CD4-positive, alpha-beta memory T cell (primary cell): ENCODE measurements around the gene ADGRL3. TPM values are rescaled to one million over a fixed set of nuclear protein-coding genes. Genes with fewer than 3 reads are reported as not detected.

Experiments used
- CTCF ChIA-PET: fragments of 350-600 bp; sonication (Branson Sonifier 250); formaldehyde crosslinking; loops from one replicate; lab custom pipeline; 2021; ENCODE audit warnings: inconsistent platforms; ENCODE audit not compliant: partially characterized antibody; lab: Charles Lee
- POLR2A ChIA-PET: fragments of 350-600 bp; sonication (Branson Sonifier 250); formaldehyde crosslinking; loops from one replicate; lab custom pipeline; 2021; ENCODE audit not compliant: partially characterized antibody; lab: Charles Lee
- DNase-seq, 5 donors: peaks; one replicate each; pipeline versions ENCODE4 v3.0.0 to v3.0.0-alpha.2; 2020 to 2022; ENCODE audit warnings: mixed read lengths in 1 of 5
- H3K27ac ChIP-seq: one replicate; pipeline ENCODE4 v1.7.0; 2013; ENCODE audit warnings: low read depth, low read length
- H3K27me3 ChIP-seq: 2 replicates; pipeline ENCODE4 v1.7.0; 2013; ENCODE audit warnings: mild to moderate bottlenecking, low read length, moderate library complexity; ENCODE audit not compliant: insufficient read depth
- H3K36me3 ChIP-seq: 2 replicates; pipeline ENCODE4 v1.7.0; 2013; ENCODE audit warnings: mild to moderate bottlenecking, low read length, moderate library complexity; ENCODE audit not compliant: insufficient read depth
- H3K4me1 ChIP-seq: 2 replicates; pipeline ENCODE4 v1.7.0; 2013; ENCODE audit warnings: mild to moderate bottlenecking, low read length, moderate library complexity; ENCODE audit not compliant: insufficient read depth
- H3K4me3 ChIP-seq, 2 donors: one replicate each; pipeline ENCODE4 v1.7.0; 2013; ENCODE audit warnings: low read length in 2 of 2, mild to moderate bottlenecking in 1 of 2
- H3K9me3 ChIP-seq, 2 donors: one replicate each; pipeline ENCODE4 v1.7.0; 2013; ENCODE audit warnings: low read length in 2 of 2, control low read depth in 1 of 2; ENCODE audit not compliant: control insufficient read depth in 1 of 2
- H3K27ac Mint-ChIP-seq, 7 donors: one replicate each; pipeline ENCODE4 v1.8.0; 2020 to 2021; ENCODE audit warnings: mixed read lengths in 7 of 7, mild to moderate bottlenecking in 6 of 7, inconsistent platforms in 3 of 7, moderate library complexity in 3 of 7
- H3K27me3 Mint-ChIP-seq, 2 donors: one replicate each; pipeline ENCODE4 v1.8.0; 2020 to 2021; ENCODE audit warnings: mixed read lengths in 2 of 2
- H3K36me3 Mint-ChIP-seq, 2 donors: one replicate each; pipeline ENCODE4 v1.8.0; 2020 to 2021; ENCODE audit warnings: mixed read lengths in 2 of 2, inconsistent platforms in 1 of 2, mild to moderate bottlenecking in 1 of 2
- H3K4me1 Mint-ChIP-seq, 4 donors: one replicate each; pipeline ENCODE4 v1.8.0; 2020 to 2021; ENCODE audit warnings: mixed read lengths in 4 of 4, mild to moderate bottlenecking in 1 of 4
- H3K4me3 Mint-ChIP-seq, 8 donors: one replicate each; pipeline ENCODE4 v1.8.0; 2020 to 2021; ENCODE audit warnings: mixed read lengths in 8 of 8, mild to moderate bottlenecking in 7 of 8, moderate library complexity in 6 of 8, inconsistent platforms in 3 of 8
- H3K9me3 Mint-ChIP-seq, 8 donors: one replicate each; pipeline ENCODE4 v1.8.0; 2020 to 2021; ENCODE audit warnings: mixed read lengths in 8 of 8, mild to moderate bottlenecking in 5 of 8, inconsistent platforms in 3 of 8, moderate library complexity in 1 of 8
- intact Hi-C: fragments of 100-400 bp; cut with micrococcal nuclease; formaldehyde crosslinking; loops from one replicate; pipeline ENCODE4 v1.15.1; 2023
- polyA plus RNA-seq, 2 donors: library from polyadenylated mRNA; unstranded; fragments of 300-500 nt; fragmentation: Illumina TruSeq; gene quantifications; one replicate each; pipeline ENCODE4 v1.2.3, GENCODE V29; 2021
- total RNA-seq, 2 experiments: library from RNA; stranded (reverse); gene quantifications; one replicate each; pipeline ENCODE4 v1.2.3, GENCODE V29; 2021

ADGRL3 gene
- total and polyA plus RNA-seq, 4 experiments from 2014 or later = not detected

GRCh38 chr4:62096881-62097280 lies 896.8 kb downstream of the ADGRL3 start:
- peaks cover 4 to 27% (median 14%) of the 10 kb centered on the region in 8 donors for H3K9me3 Mint-ChIP-seq
- CTCF ChIA-PET = no interaction called here
- Histone ChIP-seq H3K9me3 (no peaks in the 10 kb centered on the region), H3K27ac (no peak overlapping the region), H3K36me3 (no peaks in the 10 kb centered on the region), H3K4me3 (no peak overlapping the region), H3K4me1 (no peaks in the 10 kb centered on the region), H3K27me3 (no peaks in the 10 kb centered on the region)
- DNase-seq = no peak
- H3K36me3 Mint-ChIP-seq = no peaks in the 10 kb centered on the region
- POLR2A ChIA-PET = no interaction called here
- H3K27ac Mint-ChIP-seq = no peak overlapping the region
- H3K27me3 Mint-ChIP-seq = no peaks in the 10 kb centered on the region
- H3K4me1 Mint-ChIP-seq = no peaks in the 10 kb centered on the region
- intact Hi-C loops = no loop called here
- no peak overlapping the region for H3K4me3 Mint-ChIP-seq

GRCh38 chr4:62115216-62115615 lies 915.1 kb downstream of the ADGRL3 start:
- Mint-ChIP-seq H3K27ac (no peak overlapping the region), H3K27me3 (no peaks in the 10 kb centered on the region), H3K36me3 (no peaks in the 10 kb centered on the region), H3K9me3 (peaks cover 0 to 9% (median 4%) of the 10 kb centered on the region in 8 donors), H3K4me3 (no peak overlapping the region), H3K4me1 (no peaks in the 10 kb centered on the region)
- no peaks in the 10 kb centered on the region for H3K36me3 ChIP-seq
- POLR2A ChIA-PET = no interaction called here
- no peaks in the 10 kb centered on the region for H3K4me1 ChIP-seq
- intact Hi-C loops = no loop called here
- H3K27ac ChIP-seq = no peak overlapping the region
- H3K27me3 ChIP-seq = no peaks in the 10 kb centered on the region
- H3K9me3 ChIP-seq = no peaks in the 10 kb centered on the region
- CTCF ChIA-PET = no interaction called here
- no peak overlapping the region for H3K4me3 ChIP-seq
- no peak for DNase-seq

- no peaks in the 10 kb centered on the region for H3K4me1 ChIP-seq
- H3K9me3 ChIP-seq = no peaks in the 10 kb centered on the region
- Mint-ChIP-seq H3K27me3 (no peaks in the 10 kb centered on the region), H3K36me3 (no peaks in the 10 kb centered on the region), H3K4me1 (no peaks in the 10 kb centered on the region), H3K4me3 (no peak overlapping the region), H3K27ac (no peak overlapping the region), H3K9me3 (peaks cover 0 to 6% (median 3%) of the 10 kb centered on the region in 8 donors)
- H3K4me3 ChIP-seq = no peak overlapping the region
- DNase-seq = no peak
- H3K36me3 ChIP-seq = no peaks in the 10 kb centered on the region
- intact Hi-C loops = no loop called here
- no peak overlapping the region for H3K27ac ChIP-seq
- ChIA-PET POLR2A (no interaction called here), CTCF (no interaction called here)
- no peaks in the 10 kb centered on the region for H3K27me3 ChIP-seq
Observed at GRCh38 chr4:62117886-62118285, 917.8 kb downstream of the ADGRL3 start.

- Histone ChIP-seq H3K27ac (no peak overlapping the region), H3K36me3 (no peaks in the 10 kb centered on the region), H3K4me3 (no peak overlapping the region), H3K27me3 (no peaks in the 10 kb centered on the region), H3K4me1 (no peaks in the 10 kb centered on the region), H3K9me3 (no peaks in the 10 kb centered on the region)
- Mint-ChIP-seq H3K4me1 (no peaks in the 10 kb centered on the region), H3K36me3 (no peaks in the 10 kb centered on the region), H3K27me3 (no peaks in the 10 kb centered on the region), H3K4me3 (no peak overlapping the region), H3K27ac (no peak overlapping the region), H3K9me3 (peaks cover 0 to 6% (median 4%) of the 10 kb centered on the region in 8 donors)
- intact Hi-C loops = no loop called here
- DNase-seq = no peak
- CTCF ChIA-PET = no interaction called here
- POLR2A ChIA-PET = no interaction called here
Observed at GRCh38 chr4:62118558-62118957, 918.4 kb downstream of the ADGRL3 start.

- Mint-ChIP-seq H3K4me1 (no peaks in the 10 kb centered on the region), H3K36me3 (no peaks in the 10 kb centered on the region), H3K27me3 (no peaks in the 10 kb centered on the region), H3K9me3 (peaks cover 0 to 9% (median 3%) of the 10 kb centered on the region in 8 donors), H3K4me3 (no peak overlapping the region), H3K27ac (no peak overlapping the region)
- H3K36me3 ChIP-seq = no peaks in the 10 kb centered on the region
- no peaks in the 10 kb centered on the region for H3K4me1 ChIP-seq
- no peaks in the 10 kb centered on the region for H3K27me3 ChIP-seq
- H3K27ac ChIP-seq = no peak overlapping the region
- intact Hi-C loops = no loop called here
- no peak for DNase-seq
- H3K9me3 ChIP-seq = no peaks in the 10 kb centered on the region
- no peak overlapping the region for H3K4me3 ChIP-seq
- ChIA-PET CTCF (no interaction called here), POLR2A (no interaction called here)
Observed at GRCh38 chr4:62119195-62119594, 919.1 kb downstream of the ADGRL3 start.

GRCh38 chr4:62126064-62126732 lies 926.1 kb downstream of the ADGRL3 start:
- intact Hi-C loops = no loop called here
- CTCF ChIA-PET = no interaction called here
- H3K27me3 Mint-ChIP-seq = no peaks in the 10 kb centered on the region
- peaks cover 5 to 34% (median 14%) of the 10 kb centered on the region in 8 donors for H3K9me3 Mint-ChIP-seq
- POLR2A ChIA-PET = no interaction called here
- no peaks in the 10 kb centered on the region for H3K27me3 ChIP-seq
- peaks cover 0 to 3% of the 10 kb centered on the region in 2 donors for H3K9me3 ChIP-seq
- no peak for DNase-seq
- H3K4me1 ChIP-seq = no peaks in the 10 kb centered on the region
- no peaks in the 10 kb centered on the region for H3K36me3 Mint-ChIP-seq
- no peaks in the 10 kb centered on the region for H3K36me3 ChIP-seq
- H3K27ac ChIP-seq = no peak overlapping the region
- no peaks in the 10 kb centered on the region for H3K4me1 Mint-ChIP-seq
- no peak overlapping the region for H3K4me3 ChIP-seq
- no peak overlapping the region for H3K27ac Mint-ChIP-seq
- no peak overlapping the region for H3K4me3 Mint-ChIP-seq
